ENCODE measurements around the gene PSMA6. TPM values are rescaled to one million over a fixed set of nuclear protein-coding genes. Genes with fewer than 3 reads are reported as not detected.

The PSMA6 gene
- polyA plus RNA-seq, 4 donors, result 126 to 196 (median 175) TPM

GRCh38 chr14:35362911-35363374 lies 70.8 kb downstream of the PSMA6 start:
- no peak for DNase-seq (ENCODE audit: low read depth in 4 of 4, low spot score in 3 of 4)

- DNase-seq (ENCODE audit: low read depth in 4 of 4, low spot score in 3 of 4), result no peak
These were observed 73.2 kb downstream of the PSMA6 start for GRCh38 chr14:35365130-35366055.

GRCh38 chr14:35366056-35366451 lies 73.9 kb downstream of the PSMA6 start:
- no peak for DNase-seq (ENCODE audit: low read depth in 4 of 4, low spot score in 3 of 4)

- DNase-seq (ENCODE audit: low read depth in 4 of 4, low spot score in 3 of 4), result no peak
These were observed 74.4 kb downstream of the PSMA6 start for GRCh38 chr14:35366521-35366976.

GRCh38 chr14:35367056-35367372 lies 74.8 kb downstream of the PSMA6 start:
- no peak for DNase-seq (ENCODE audit: low read depth in 4 of 4, low spot score in 3 of 4)

Other genes with a start within 250 kb of the PSMA6 start
- 10 to 100 TPM; 41.0 to 71.3 (median 56.3) TPM for gene FAM177A1, start 246.1 kb upstream of the PSMA6 start, polyA plus RNA-seq (ENCODE audit: insufficient read length in 4 of 4)
- gene PPP2R3C, start 170.4 kb upstream of the PSMA6 start, polyA plus RNA-seq (ENCODE audit: insufficient read length in 4 of 4), result 10 to 100 TPM; 42.8 to 57.2 (median 49.7) TPM
- gene PRORP, start 169.8 kb upstream of the PSMA6 start, polyA plus RNA-seq (ENCODE audit: insufficient read length in 4 of 4), result 10 to 100 TPM; 21.0 to 33.4 (median 29.9) TPM
- 100 to 1,000 TPM in 1 of 4 donors, 10 to 100 TPM in 3; 49.1 to 128 (median 65.2) TPM for gene NFKBIA, start 112.4 kb downstream of the PSMA6 start, polyA plus RNA-seq (ENCODE audit: insufficient read length in 4 of 4)
- gene INSM2, start 241.8 kb downstream of the PSMA6 start, polyA plus RNA-seq (ENCODE audit: insufficient read length in 4 of 4), result under 1 TPM in 3 of 4 donors, not detected in 1; 0.04 to 0.06 (median 0.05) TPM

All from left renal pelvis (tissue), 4 donors.